ENCODE data around the gene EPHA6. TPM values are rescaled to one million over a fixed set of nuclear protein-coding genes. Genes with fewer than 3 reads are reported as not detected.
"Not testable (repeated sequence)": the region's sequence is repeated elsewhere in the genome, so short reads cannot be mapped to it uniquely, and the experiment has no call there.

EPHA6 gene
- total RNA-seq, 2 experiments from 2014 or later = not detected

DNA sequence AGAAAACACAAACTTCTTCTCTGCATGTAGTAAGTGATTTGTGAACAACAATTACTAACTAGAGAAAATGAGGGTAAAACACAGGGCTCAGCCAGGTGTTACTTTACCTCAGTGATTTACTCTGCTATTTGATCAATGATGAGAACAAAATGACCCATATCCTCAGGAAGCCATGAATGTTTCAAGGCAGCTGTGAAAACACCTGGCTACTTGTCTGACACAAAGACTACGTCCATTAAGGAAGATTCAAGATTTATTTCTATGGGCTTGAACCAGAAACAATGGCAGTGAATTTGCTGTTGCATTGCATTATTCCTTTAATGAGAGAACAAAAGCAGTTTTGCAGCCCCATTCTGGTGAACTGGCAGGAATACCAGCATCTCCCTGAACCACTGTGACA lies 575.5 kb downstream of the EPHA6 start:
- Mint-ChIP-seq H3K4me3 (no peak overlapping the region), H3K27me3 (no peaks in the 10 kb centered on the region), H3K27ac (no peak overlapping the region), H3K4me1 (ENCODE audit: low read depth) (no peaks in the 10 kb centered on the region), H3K9me3 (peaks cover 10% of the 10 kb centered on the region), H3K36me3 (peaks cover 3% of the 10 kb centered on the region)
- POLR2A ChIA-PET = no interaction called here
- DNase-seq = no peak
- intact Hi-C loops (cut with micrococcal nuclease) = no loop called here
- CTCF ChIA-PET = no interaction called here

GRCh38 chr3:97391167-97391566 lies 576.8 kb downstream of the EPHA6 start:
- H3K27ac Mint-ChIP-seq = no peak overlapping the region
- peaks cover 3% of the 10 kb centered on the region for H3K36me3 Mint-ChIP-seq
- no peaks in the 10 kb centered on the region for H3K4me1 Mint-ChIP-seq (ENCODE audit: low read depth)
- H3K4me3 Mint-ChIP-seq = no peak overlapping the region
- peaks cover 10% of the 10 kb centered on the region for H3K9me3 Mint-ChIP-seq
- no peak for DNase-seq
- intact Hi-C loops (cut with micrococcal nuclease) = no loop called here
- POLR2A ChIA-PET = no interaction called here
- no peaks in the 10 kb centered on the region for H3K27me3 Mint-ChIP-seq
- CTCF ChIA-PET = no interaction called here

DNA sequence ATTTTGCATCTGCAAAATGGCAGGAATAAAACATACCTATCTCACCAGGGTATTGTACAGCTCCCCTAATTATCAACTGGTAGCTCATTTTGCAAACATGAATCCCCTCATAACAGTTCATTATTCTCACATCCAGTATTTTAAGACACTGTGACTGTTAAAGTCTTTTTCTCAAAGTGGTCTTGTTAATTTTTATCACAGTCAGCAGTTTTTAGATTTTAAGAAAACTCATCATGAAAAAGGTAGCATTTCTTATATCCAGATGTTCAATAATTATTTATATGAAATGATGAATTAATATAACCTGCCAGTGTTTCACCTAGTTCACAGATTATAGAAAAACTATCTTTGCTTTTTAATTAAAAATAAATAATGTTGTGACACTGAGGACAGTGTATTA lies 595.2 kb downstream of the EPHA6 start:
- Mint-ChIP-seq H3K9me3 (no peaks in the 10 kb centered on the region), H3K27me3 (no peaks in the 10 kb centered on the region), H3K4me1 (ENCODE audit: low read depth) (no peaks in the 10 kb centered on the region), H3K36me3 (no peaks in the 10 kb centered on the region), H3K4me3 (no peak overlapping the region), H3K27ac (no peak overlapping the region)
- CTCF ChIA-PET = no interaction called here
- intact Hi-C loops (cut with micrococcal nuclease) = no loop called here
- POLR2A ChIA-PET = no interaction called here
- DNase-seq = no peak

DNA sequence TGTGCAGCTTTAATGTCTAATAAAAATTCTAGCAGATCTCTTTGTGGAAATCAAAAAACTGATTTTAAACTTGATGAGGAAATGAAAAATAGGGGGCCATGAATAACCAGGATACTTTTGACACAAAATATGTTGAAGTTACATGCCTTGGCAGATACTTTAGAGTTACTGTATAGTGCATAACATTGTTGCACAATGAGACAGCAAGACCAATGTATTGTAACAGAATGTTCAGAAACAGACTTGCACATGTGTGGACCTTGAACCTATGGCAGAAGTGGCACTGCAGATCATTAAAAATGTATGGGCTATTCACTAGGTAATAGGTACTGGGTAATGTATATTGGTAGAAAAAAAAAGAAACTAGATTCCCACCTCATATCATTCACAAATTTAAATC lies 607.2 kb downstream of the EPHA6 start:
- intact Hi-C loops (cut with micrococcal nuclease) = no loop called here
- ChIA-PET POLR2A (no interaction called here), CTCF (no interaction called here)
- Mint-ChIP-seq H3K36me3 (no peaks in the 10 kb centered on the region), H3K4me1 (ENCODE audit: low read depth) (no peaks in the 10 kb centered on the region), H3K27me3 (no peaks in the 10 kb centered on the region), H3K27ac (no peak overlapping the region), H3K4me3 (no peak overlapping the region), H3K9me3 (peaks cover 12% of the 10 kb centered on the region)
- no peak for DNase-seq

DNA sequence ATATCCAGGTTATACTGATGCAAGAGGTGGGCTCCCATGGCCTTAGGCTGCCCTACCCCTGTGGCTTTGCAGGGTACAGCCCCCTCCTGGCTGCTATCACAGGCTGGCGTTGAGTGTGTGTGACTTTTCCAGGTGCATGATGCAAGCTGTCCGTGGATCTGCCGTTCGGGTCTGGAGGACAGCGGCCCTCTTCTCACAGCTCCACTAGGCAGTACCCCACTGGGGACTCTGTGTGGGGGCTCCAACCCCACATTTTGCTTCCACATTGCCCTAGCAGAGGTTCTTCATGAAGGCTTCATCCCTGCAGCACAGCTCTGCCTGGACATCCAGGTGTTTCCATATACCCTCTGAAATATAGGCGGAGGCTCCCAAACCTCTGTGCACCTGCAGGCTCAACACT lies 610.6 kb downstream of the EPHA6 start:
- Mint-ChIP-seq H3K4me1 (ENCODE audit: low read depth) (no peaks in the 10 kb centered on the region), H3K27me3 (no peaks in the 10 kb centered on the region), H3K36me3 (no peaks in the 10 kb centered on the region), H3K9me3 (peaks cover 17% of the 10 kb centered on the region), H3K27ac (no peak overlapping the region), H3K4me3 (no peak overlapping the region)
- POLR2A ChIA-PET = no interaction called here
- CTCF ChIA-PET = no interaction called here
- no peak for DNase-seq
- intact Hi-C loops (cut with micrococcal nuclease) = no loop called here

DNA sequence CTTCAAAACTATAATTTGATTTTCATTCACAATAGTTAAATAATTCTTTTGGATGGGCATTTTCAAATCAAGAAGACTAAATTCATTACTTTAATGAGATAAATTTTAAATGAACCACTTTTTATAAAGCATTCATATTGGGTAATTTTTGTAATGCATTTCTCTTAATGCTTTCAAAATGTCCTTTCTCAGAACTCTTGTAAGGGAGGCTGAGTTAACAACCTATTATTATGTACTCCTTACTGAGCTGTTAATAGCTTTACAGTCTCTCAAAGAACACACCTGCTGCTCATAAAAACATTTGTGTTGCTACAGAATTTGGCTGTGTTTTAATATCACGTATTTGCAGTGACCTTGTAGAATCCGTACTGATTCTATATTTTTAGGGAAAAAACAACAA lies 616.2 kb downstream of the EPHA6 start:
- H3K9me3 Mint-ChIP-seq = peaks cover 10% of the 10 kb centered on the region
- no peaks in the 10 kb centered on the region for H3K27me3 Mint-ChIP-seq
- no peak for DNase-seq
- no peak overlapping the region for H3K27ac Mint-ChIP-seq
- H3K4me1 Mint-ChIP-seq (ENCODE audit: low read depth) = no peaks in the 10 kb centered on the region
- ChIA-PET POLR2A (no interaction called here), CTCF (no interaction called here)
- no peak overlapping the region for H3K4me3 Mint-ChIP-seq
- H3K36me3 Mint-ChIP-seq = no peaks in the 10 kb centered on the region
- intact Hi-C loops (cut with micrococcal nuclease) = no loop called here

DNA sequence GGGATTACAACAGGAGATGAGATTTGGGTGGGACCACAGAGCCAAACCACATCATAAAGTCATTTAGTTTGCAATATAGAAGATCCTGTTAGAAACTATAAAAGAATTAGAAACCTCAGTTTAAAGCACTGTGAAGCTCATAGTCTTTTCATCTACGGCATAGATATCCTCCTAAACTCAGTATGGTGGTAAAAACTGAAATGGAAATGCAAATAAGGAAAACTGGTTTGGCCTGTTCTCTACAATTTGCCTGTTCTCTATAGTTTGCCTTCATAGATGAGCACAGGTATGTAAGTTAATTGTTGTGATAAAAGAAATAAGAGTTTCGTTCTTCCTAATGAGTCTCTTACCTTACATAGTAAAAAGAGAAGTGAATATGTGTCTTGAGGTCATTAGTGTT lies 618.5 kb downstream of the EPHA6 start:
- Mint-ChIP-seq H3K4me1 (ENCODE audit: low read depth) (no peaks in the 10 kb centered on the region), H3K9me3 (no peaks in the 10 kb centered on the region), H3K27me3 (no peaks in the 10 kb centered on the region), H3K27ac (no peak overlapping the region), H3K4me3 (no peak overlapping the region), H3K36me3 (no peaks in the 10 kb centered on the region)
- POLR2A ChIA-PET = no interaction called here
- CTCF ChIA-PET = no interaction called here
- intact Hi-C loops (cut with micrococcal nuclease) = no loop called here
- DNase-seq = no peak

GRCh38 chr3:97438131-97438530 lies 623.7 kb downstream of the EPHA6 start:
- H3K27ac Mint-ChIP-seq = no peak overlapping the region
- CTCF ChIA-PET = no interaction called here

GRCh38 chr3:97439373-97439772 lies 625.0 kb downstream of the EPHA6 start:
- Mint-ChIP-seq H3K36me3 (no peaks in the 10 kb centered on the region), H3K4me3 (no peak overlapping the region), H3K9me3 (no peaks in the 10 kb centered on the region), H3K4me1 (ENCODE audit: low read depth) (no peaks in the 10 kb centered on the region), H3K27me3 (no peaks in the 10 kb centered on the region), H3K27ac (no peak overlapping the region)
- no peak for DNase-seq
- POLR2A ChIA-PET = no interaction called here
- CTCF ChIA-PET = no interaction called here
- intact Hi-C loops (cut with micrococcal nuclease) = no loop called here

More at GRCh38 chr3:97438131-97438530, 623.7 kb downstream of the EPHA6 start:
- no peaks in the 10 kb centered on the region for H3K4me1 Mint-ChIP-seq (ENCODE audit: low read depth)
- H3K9me3 Mint-ChIP-seq = no peaks in the 10 kb centered on the region
- no peak overlapping the region for H3K4me3 Mint-ChIP-seq
- intact Hi-C loops (cut with micrococcal nuclease) = no loop called here
- no peaks in the 10 kb centered on the region for H3K36me3 Mint-ChIP-seq
- POLR2A ChIA-PET = no interaction called here
- DNase-seq = no peak
- H3K27me3 Mint-ChIP-seq = no peaks in the 10 kb centered on the region

- no peak for DNase-seq
- H3K4me3 Mint-ChIP-seq = no peak overlapping the region
- POLR2A ChIA-PET = no interaction called here
- H3K4me1 Mint-ChIP-seq (ENCODE audit: low read depth) = no peaks in the 10 kb centered on the region
- no peaks in the 10 kb centered on the region for H3K27me3 Mint-ChIP-seq
- no peaks in the 10 kb centered on the region for H3K36me3 Mint-ChIP-seq
- H3K27ac Mint-ChIP-seq = no peak overlapping the region
- CTCF ChIA-PET = no interaction called here
- H3K9me3 Mint-ChIP-seq = no peaks in the 10 kb centered on the region
- intact Hi-C loops (cut with micrococcal nuclease) = no loop called here
Observed at GRCh38 chr3:97464035-97464434, 649.6 kb downstream of the EPHA6 start.

DNA sequence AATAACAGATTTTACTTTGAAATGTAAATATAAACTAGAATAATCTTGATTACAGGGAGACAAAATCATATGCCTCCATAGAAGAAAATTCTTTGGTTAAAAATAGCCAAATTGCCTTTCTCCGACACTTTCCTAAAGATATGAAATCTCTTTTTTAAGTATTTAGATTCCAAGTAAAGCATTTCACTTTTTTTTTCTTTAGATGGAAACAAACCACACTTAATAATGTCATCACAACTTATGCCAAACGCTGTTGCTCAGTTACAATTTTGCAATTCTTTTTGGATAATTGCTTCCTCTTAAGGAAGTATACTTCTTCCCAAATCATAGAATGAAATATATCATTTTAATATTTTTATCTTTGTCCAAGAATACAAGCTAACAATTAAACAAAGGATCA lies 656.1 kb downstream of the EPHA6 start:
- Mint-ChIP-seq H3K4me3 (no peak overlapping the region), H3K36me3 (no peaks in the 10 kb centered on the region), H3K4me1 (ENCODE audit: low read depth) (no peaks in the 10 kb centered on the region), H3K27me3 (no peaks in the 10 kb centered on the region), H3K27ac (no peak overlapping the region), H3K9me3 (no peaks in the 10 kb centered on the region)
- ChIA-PET POLR2A (no interaction called here), CTCF (no interaction called here)
- intact Hi-C loops (cut with micrococcal nuclease) = no loop called here
- DNase-seq = no peak

DNA sequence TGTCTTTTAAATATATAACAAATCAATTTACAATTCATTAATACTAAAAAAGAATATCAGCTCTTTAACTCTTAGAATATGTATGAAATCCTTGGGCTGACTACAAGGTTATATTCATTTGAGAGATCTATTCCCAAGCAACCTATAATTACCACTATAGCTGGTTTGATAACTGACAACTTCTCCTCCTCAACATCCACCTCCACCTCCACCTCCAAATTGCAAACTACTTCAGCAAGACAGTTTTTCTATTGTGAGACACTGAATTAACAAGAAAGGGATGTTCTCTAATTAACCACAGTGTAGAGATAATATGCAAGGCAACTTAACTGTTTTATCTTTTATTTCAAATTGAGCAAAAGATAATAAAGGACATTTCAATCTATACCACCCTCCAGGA lies 665.3 kb downstream of the EPHA6 start:
- Mint-ChIP-seq H3K4me1 (ENCODE audit: low read depth) (no peaks in the 10 kb centered on the region), H3K4me3 (no peak overlapping the region), H3K27ac (no peak overlapping the region), H3K36me3 (no peaks in the 10 kb centered on the region), H3K9me3 (peaks cover 2% of the 10 kb centered on the region), H3K27me3 (no peaks in the 10 kb centered on the region)
- intact Hi-C loops (cut with micrococcal nuclease) = no loop called here
- no peak for DNase-seq
- POLR2A ChIA-PET = no interaction called here
- CTCF ChIA-PET = no interaction called here

- CTCF ChIA-PET; H3K9me3 Mint-ChIP-seq; H3K4me3 Mint-ChIP-seq; POLR2A ChIA-PET; DNase-seq; H3K4me1 Mint-ChIP-seq (ENCODE audit: low read depth); H3K27me3 Mint-ChIP-seq; intact Hi-C loops (cut with micrococcal nuclease); H3K36me3 Mint-ChIP-seq; H3K27ac Mint-ChIP-seq: not testable (repeated sequence)
Observed at GRCh38 chr3:97480696-97481289, 666.4 kb downstream of the EPHA6 start.

- intact Hi-C loops (cut with micrococcal nuclease) = no loop called here
- H3K4me1 Mint-ChIP-seq (ENCODE audit: low read depth) = no peaks in the 10 kb centered on the region
- CTCF ChIA-PET = no interaction called here
- no peaks in the 10 kb centered on the region for H3K27me3 Mint-ChIP-seq
- peaks cover 2% of the 10 kb centered on the region for H3K9me3 Mint-ChIP-seq
- H3K4me3 Mint-ChIP-seq = no peak overlapping the region
- DNase-seq = no peak
- H3K36me3 Mint-ChIP-seq = no peaks in the 10 kb centered on the region
- POLR2A ChIA-PET = no interaction called here
- H3K27ac Mint-ChIP-seq = no peak overlapping the region
Observed at GRCh38 chr3:97481416-97481815, 667.0 kb downstream of the EPHA6 start.
